ENCODE results near the gene CCDC182. TPM values are rescaled to one million over a fixed set of nuclear protein-coding genes. Genes with fewer than 3 reads are reported as not detected.

The CCDC182 gene
- total RNA-seq, 1 donor from 2014 or later, result not detected

DNA sequence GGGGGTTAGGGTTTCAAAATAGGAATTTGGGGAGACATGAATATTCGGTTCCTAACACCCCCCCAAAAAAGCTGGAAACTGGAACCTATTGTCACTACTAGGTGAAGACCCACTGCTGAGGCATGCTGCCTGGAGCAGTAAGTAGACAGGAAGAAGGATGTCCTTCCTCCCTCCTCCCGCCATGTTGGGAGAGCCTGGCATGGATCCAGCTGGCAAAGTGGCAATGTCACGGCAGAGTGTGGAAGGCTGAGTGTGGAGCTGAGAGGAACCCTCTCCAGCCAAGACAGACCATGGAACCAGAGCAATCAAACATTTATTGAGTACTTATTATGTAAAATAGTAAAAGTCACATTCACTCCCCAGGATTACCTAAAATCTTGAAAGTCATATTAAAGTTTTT, 49.0 kb downstream of the CCDC182 start:
- no peak overlapping the region for H3K4me2 ChIP-seq (ENCODE audit: low read length)
- H3K27me3 Mint-ChIP-seq (ENCODE audit: low read depth, unreplicated experiment), result peaks cover 3% of the 10 kb centered on the region
- H3K9me3 ChIP-seq (ENCODE audit: insufficient read depth, low read depth, low read length), result no peaks in the 10 kb centered on the region
- no peak for FAIRE-seq
- no peak overlapping the region for H3K4me3 Mint-ChIP-seq (ENCODE audit: unreplicated experiment)
- no peak overlapping the region for H3K4me3 ChIP-seq (ENCODE audit: insufficient read depth, low read depth, low read length)
- H3K9ac ChIP-seq (ENCODE audit: low read length), result no peak overlapping the region
- no peaks in the 10 kb centered on the region for H3K4me1 Mint-ChIP-seq (ENCODE audit: low read depth, unreplicated experiment)
- no peaks in the 10 kb centered on the region for H3K4me1 ChIP-seq (ENCODE audit: insufficient read depth, low read length)
- peaks cover 9% of the 10 kb centered on the region for H3K9me3 Mint-ChIP-seq (ENCODE audit: unreplicated experiment)
- H3K27me3 ChIP-seq (ENCODE audit: insufficient read depth, low read length), result no peaks in the 10 kb centered on the region
- no peaks in the 10 kb centered on the region for H3K36me3 Mint-ChIP-seq (ENCODE audit: low read depth, unreplicated experiment)
- no peaks in the 10 kb centered on the region for H3K36me3 ChIP-seq (ENCODE audit: insufficient read depth, low read length)
- H4K20me1 ChIP-seq (ENCODE audit: insufficient read depth, low read length), result no peaks in the 10 kb centered on the region
- H3K27ac ChIP-seq (ENCODE audit: low read depth, low read length), result no peak overlapping the region
- H3K27ac Mint-ChIP-seq (ENCODE audit: unreplicated experiment), result no peak overlapping the region
- H3K79me2 ChIP-seq (ENCODE audit: insufficient read depth, low read length), result no peaks in the 10 kb centered on the region
- no peak for TF ChIP-seq EZH2 (IDR thresholded peaks at IDR 0.05; ENCODE audit: insufficient read depth, low read length)
- TF ChIP-seq, protein P1, sequence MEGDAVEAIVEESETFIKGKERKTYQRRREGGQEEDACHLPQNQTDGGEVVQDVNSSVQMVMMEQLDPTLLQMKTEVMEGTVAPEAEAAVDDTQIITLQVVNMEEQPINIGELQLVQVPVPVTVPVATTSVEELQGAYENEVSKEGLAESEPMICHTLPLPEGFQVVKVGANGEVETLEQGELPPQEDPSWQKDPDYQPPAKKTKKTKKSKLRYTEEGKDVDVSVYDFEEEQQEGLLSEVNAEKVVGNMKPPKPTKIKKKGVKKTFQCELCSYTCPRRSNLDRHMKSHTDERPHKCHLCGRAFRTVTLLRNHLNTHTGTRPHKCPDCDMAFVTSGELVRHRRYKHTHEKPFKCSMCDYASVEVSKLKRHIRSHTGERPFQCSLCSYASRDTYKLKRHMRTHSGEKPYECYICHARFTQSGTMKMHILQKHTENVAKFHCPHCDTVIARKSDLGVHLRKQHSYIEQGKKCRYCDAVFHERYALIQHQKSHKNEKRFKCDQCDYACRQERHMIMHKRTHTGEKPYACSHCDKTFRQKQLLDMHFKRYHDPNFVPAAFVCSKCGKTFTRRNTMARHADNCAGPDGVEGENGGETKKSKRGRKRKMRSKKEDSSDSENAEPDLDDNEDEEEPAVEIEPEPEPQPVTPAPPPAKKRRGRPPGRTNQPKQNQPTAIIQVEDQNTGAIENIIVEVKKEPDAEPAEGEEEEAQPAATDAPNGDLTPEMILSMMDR (IDR thresholded peaks at IDR 0.05; ENCODE audit: insufficient read depth, low read depth, low read length), result no peak
- H2AFZ ChIP-seq (ENCODE audit: low read depth, low read length), result no peak overlapping the region
- no peak for DNase-seq (ENCODE audit: low read depth)

Other genes starting within 250 kb of the CCDC182 start
- 56.9 and 61.3 TPM in 2 replicates for gene MRPS23, start 104.7 kb upstream of the CCDC182 start, total RNA-seq
- gene CUEDC1, start 210.1 kb upstream of the CCDC182 start, total RNA-seq, result 37.4 and 43.7 TPM in 2 replicates
- 42.0 and 50.9 TPM in 2 replicates for gene VEZF1, start 243.0 kb upstream of the CCDC182 start, total RNA-seq

All from astrocyte (in vitro differentiated cells and primary cell).